ENCODE results near the gene ISG20. TPM values are rescaled to one million over a fixed set of nuclear protein-coding genes. Genes with fewer than 3 reads are reported as not detected.

The ISG20 gene
- total RNA-seq, 2 experiments from 2014 or later: 24.9 to 28.9 TPM

GRCh38 chr15:88658972-88659931 is 20.4 kb downstream of the ISG20 start:
- POLR2A ChIA-PET: no interaction called here
- CTCF ChIA-PET: interaction anchor here (1.1 to 1.4 kb wide), 2 partner anchors 15 to 38 kb away, joined by 3 read pairs; no protein-coding TSS in a partner anchor

GRCh38 chr15:88661041-88661700 is 22.4 kb downstream of the ISG20 start:
- POLR2A ChIA-PET: no interaction called here

GRCh38 chr15:88661761-88662556 is 23.1 kb downstream of the ISG20 start:
- ChIA-PET CTCF (interaction anchor here (1.1 kb wide), 1 partner anchor 38 kb away, joined by 3 read pairs; no protein-coding TSS in a partner anchor), POLR2A (no interaction called here)

More at GRCh38 chr15:88661041-88661700, 22.4 kb downstream of the ISG20 start:
- CTCF ChIA-PET: interaction anchor here (1.1 kb wide), 1 partner anchor 37 kb away, joined by 3 read pairs; no protein-coding TSS in a partner anchor

GRCh38 chr15:88663141-88663621 is 24.4 kb downstream of the ISG20 start:
- POLR2A ChIA-PET: no interaction called here
- CTCF ChIA-PET: interaction anchor here (1.4 to 2.7 kb wide), 4 partner anchors 9 to 39 kb away, joined by 3 to 11 read pairs (median 6); no protein-coding TSS in a partner anchor

- POLR2A ChIA-PET: no interaction called here
- CTCF ChIA-PET: interaction anchor here (0.9 to 2.7 kb wide), 6 partner anchors 10 to 102 kb away, joined by 3 to 11 read pairs (median 4); no protein-coding TSS in a partner anchor
Measured at GRCh38 chr15:88664151-88664778, 25.4 kb downstream of the ISG20 start.

GRCh38 chr15:88674661-88675060 is 35.8 kb downstream of the ISG20 start:
- ChIA-PET CTCF (no interaction called here), POLR2A (no interaction called here)

GRCh38 chr15:88678755-88679154 is 39.9 kb downstream of the ISG20 start:
- POLR2A ChIA-PET: no interaction called here
- CTCF ChIA-PET: no interaction called here

- ChIA-PET CTCF (no interaction called here), POLR2A (no interaction called here)
Measured at GRCh38 chr15:88680241-88681001, 41.6 kb downstream of the ISG20 start.

GRCh38 chr15:88681610-88682221 is 42.9 kb downstream of the ISG20 start:
- ChIA-PET POLR2A (no interaction called here), CTCF (no interaction called here)

GRCh38 chr15:88684345-88684744 is 45.5 kb downstream of the ISG20 start:
- ChIA-PET CTCF (interaction anchor here (1.0 kb wide), 1 partner anchor 13 kb away, joined by 3 read pairs; no protein-coding TSS in a partner anchor), POLR2A (no interaction called here)

- POLR2A ChIA-PET: no interaction called here
- CTCF ChIA-PET: no interaction called here
Measured at GRCh38 chr15:88686166-88686565, 47.4 kb downstream of the ISG20 start.

- POLR2A ChIA-PET: no interaction called here
- CTCF ChIA-PET: no interaction called here
Measured at GRCh38 chr15:88688394-88688933, 49.6 kb downstream of the ISG20 start.

GRCh38 chr15:88690331-88690730 is 51.5 kb downstream of the ISG20 start:
- POLR2A ChIA-PET: no interaction called here

GRCh38 chr15:88693191-88693590 is 54.4 kb downstream of the ISG20 start:
- ChIA-PET POLR2A (no interaction called here), CTCF (no interaction called here)

More at GRCh38 chr15:88690331-88690730, 51.5 kb downstream of the ISG20 start:
- CTCF ChIA-PET: no interaction called here

GRCh38 chr15:88695101-88695500 is 56.3 kb downstream of the ISG20 start:
- CTCF ChIA-PET: no interaction called here

GRCh38 chr15:88695691-88696251 is 57.0 kb downstream of the ISG20 start:
- ChIA-PET POLR2A (no interaction called here), CTCF (no interaction called here)

More at GRCh38 chr15:88695101-88695500, 56.3 kb downstream of the ISG20 start:
- POLR2A ChIA-PET: no interaction called here

- CTCF ChIA-PET: interaction anchor here (1.7 kb wide), 1 partner anchor 38 kb away, joined by 3 read pairs; no protein-coding TSS in a partner anchor
- POLR2A ChIA-PET: no interaction called here
Measured at GRCh38 chr15:88696254-88696653, 57.4 kb downstream of the ISG20 start.

Measured in activated CD8-positive, alpha-beta memory T cell treated with anti-CD3 and anti-CD28 coated beads for 36 hours (primary cell).